Measurements from ENCODE around the gene TTC3.

- TF ChIP-seq EZH2 (IDR thresholded peaks at IDR 0.05; ENCODE audit: borderline replicate concordance, insufficient read depth, low read depth, low read length, poor library complexity, severe bottlenecking) (no peak), CTCF (IDR thresholded peaks at IDR 0.05) (no peak)
Observed at GRCh38 chr21:37248298-37248697, 175.2 kb downstream of the TTC3 start.

All from B cell (primary cell).